Right kidney (tissue), 1 donor: ENCODE data around the gene FSIP1.

Source experiments
- DNase-seq: peaks from one replicate; pipeline ENCODE4 v3.0.0-alpha.2; 2016

Gene FSIP1

DNA sequence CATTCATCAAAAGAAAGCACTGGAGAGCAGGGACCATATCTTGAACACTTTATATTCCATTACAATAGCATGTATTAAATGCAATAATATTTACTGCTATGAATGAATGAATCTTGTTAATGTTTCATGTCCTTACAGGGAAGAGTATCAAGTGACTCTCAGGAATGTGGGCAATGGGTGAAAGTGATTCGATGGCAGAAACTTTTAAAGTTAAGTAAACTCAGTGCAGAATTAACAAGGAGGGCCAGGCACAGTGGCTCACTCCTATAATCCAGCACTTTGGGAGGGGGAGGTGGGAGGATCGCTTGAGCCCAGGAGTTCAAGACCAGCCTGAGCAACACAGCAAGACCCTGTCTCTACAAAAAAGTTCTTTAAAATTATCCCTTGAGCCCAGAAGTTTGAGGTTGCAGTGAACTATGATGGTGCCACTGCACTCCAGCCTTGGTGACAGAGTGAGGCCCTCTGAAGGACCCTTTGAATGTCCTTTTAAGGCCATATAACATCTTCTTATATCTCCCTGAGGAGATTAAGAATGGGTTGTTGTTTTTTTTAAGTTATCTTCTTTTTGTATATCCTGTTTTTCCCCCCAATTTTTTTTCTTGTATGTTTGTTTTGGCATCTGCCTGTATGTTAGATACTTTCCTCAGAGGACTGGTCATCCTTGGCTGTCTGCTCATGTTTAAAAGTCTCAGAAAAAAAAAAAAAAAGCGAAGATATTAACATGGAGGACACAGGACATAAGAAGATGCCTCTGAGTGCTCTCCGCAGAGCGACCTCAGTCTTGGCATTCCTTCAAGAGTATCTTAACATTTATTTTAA, 9.6 kb upstream of the FSIP1 start:
- DNase-seq, result no peak

DNA sequence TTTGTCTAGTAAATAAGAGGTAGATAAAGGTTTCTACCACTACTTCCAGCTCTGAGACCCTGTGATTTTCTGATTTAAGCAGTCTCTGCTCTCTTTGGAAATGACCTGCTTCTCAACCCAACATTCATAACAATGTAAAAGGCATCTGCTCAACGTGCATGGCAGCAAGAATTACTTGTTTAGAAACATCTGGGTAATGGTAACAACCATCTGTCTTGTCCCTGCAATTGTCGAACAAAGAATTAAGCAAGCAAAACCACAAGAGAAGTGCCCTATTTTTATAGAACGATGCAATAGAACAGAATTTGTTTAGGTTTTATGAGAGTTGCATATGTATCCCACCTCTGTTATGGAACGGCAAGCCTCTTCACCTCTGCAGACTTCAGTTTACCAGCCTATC, 7.1 kb upstream of the FSIP1 start:
- no peak for DNase-seq

DNA sequence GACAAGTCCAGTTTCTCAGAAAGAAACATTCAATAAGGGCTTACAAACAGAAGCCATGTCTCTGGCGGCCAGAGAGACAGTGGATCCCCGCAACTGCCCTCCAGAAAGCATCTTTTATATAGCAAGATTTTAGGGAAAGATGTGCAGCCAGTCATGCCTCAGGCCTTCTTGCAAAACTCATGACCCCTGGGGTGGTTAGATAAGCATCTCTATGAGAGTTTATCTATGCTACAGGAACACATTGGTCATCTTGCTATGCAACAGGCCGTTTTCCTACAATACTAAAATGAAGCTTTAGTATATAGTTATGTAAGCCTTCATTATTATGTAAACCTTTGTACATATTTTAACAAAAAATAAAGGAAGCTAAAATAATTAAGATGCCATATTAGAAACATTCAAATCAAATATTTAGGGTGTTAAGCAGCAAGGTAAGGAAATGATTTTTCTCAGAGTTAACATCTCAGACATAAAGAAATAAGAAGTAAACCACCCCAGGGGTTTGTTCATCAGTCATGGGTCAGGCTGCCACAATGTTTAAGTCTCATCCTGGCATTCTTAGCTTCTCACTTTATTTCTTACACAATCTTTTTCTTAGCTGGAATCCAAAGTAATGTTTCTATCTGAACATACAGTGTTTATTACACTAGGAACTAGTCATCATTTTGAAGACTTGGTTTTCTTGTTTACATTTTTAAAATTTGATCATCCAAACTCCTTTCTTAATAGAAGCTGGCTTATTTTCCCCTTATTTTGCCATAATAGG, 6.3 kb upstream of the FSIP1 start:
- no peak for DNase-seq

DNA sequence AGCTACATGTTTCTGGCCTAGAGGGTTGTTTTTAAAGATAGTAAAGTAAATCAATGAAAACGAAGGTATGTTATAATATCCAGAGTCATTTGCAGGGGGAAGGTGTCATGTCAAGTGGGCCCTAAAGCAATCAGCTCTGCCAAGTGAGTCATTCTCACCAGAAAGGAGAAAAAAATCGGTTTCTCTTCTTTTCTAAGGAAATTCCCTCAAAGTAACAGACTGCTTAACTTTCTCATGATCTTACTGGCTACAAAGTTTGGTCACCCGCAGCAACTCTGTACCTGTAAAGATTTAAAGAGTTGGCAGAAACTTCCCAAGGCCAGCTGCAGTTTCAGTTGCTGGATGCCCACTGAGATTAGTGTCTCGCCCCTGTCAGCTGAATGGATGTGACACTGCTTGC, 5.5 kb upstream of the FSIP1 start:
- DNase-seq, result no peak

- DNase-seq, result no peak
These were observed 4.8 kb upstream of the FSIP1 start for GRCh38 chr15:39787479-39787878.

- DNase-seq, result peak; percentile 48
These were observed 3.9 kb upstream of the FSIP1 start for GRCh38 chr15:39786447-39787056.

DNA sequence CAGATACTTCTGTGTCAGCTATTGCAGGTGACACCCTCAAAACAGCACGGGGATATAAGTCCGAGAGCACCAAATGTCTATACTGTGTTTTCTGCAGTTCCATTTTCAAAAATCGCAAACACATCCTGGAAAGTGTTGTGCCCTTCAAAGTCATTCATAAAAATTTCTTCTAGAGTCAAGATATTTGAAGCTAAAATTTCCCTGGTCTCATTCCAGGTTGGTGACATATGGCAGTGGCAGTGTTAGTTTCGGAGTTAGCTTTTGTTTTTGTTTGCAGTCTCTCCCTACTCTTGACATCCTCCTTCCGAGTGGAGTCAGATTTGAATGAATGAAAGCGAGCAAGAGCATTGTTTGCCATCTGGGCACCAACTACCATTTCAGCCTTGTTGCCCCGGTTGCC, 3.2 kb upstream of the FSIP1 start:
- DNase-seq, result no peak

GRCh38 chr15:39785139-39785538, 2.5 kb upstream of the FSIP1 start:
- DNase-seq, result no peak

- no peak for DNase-seq
These were observed 2.0 kb upstream of the FSIP1 start for GRCh38 chr15:39784638-39785037.

DNA sequence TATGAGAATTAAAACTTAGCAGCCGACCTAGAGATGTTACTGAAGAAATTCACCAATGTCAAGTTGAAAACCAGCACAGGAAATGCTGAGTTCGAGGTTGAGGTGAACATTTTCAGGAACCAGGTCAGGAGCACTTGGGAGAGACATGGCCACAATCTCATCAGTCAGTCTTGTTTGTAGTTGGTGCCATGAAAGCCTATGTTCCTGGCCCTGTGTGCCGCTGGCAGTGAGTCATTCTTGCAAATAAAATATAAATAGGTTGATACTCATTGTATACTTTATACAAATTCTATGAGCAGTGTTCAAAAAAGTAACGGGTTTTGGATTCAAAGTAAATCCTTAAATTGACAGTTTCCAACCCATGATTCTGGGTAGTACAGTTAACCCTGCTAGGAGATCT, 1.5 kb upstream of the FSIP1 start:
- DNase-seq, result no peak

DNA sequence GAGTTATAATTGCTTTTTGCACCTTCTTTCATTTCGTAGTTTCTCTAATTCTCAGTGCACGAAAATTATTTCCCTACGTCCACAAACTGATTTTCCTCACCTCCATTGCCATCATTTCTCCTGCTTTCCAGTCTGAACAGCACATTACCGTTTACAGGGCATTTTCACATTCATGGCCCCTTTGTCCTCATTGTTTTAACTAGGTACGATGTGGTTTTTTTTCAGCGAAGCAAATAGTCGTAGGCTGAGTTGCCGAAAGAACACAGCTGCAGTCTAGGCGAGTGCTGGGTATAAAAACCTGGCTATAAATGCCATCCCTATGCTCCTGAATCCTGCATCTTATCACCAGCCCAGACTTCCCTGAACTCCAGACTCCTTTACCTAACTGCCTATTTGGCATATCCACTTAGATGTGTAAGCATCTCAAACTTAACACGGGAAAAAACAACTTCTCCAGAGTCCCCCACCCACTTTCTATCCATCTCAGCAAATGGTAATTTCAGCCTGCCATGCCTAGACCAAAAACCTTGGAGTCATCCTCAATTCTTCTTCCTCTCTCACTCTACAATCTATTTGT, 691 bp upstream of the FSIP1 start:
- DNase-seq, result no peak

DNA sequence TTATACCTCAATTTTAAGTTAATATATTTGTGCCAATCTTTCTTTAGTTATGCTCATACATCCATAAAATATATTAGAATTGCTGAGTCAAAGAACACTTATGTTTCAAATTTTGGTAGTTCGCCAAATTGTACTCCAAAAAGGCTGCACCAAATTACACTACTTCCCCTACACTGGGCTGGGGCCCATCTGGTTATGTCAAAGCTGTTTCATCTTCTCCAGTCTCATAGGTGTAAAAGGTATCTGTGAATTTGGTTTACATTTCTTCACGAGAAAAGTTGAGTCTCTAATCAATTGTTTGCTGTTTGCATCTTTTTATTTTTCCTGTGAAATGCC, 706 bp downstream of the FSIP1 start:
- no peak for DNase-seq

- no peak for DNase-seq
These were observed 1.3 kb downstream of the FSIP1 start for GRCh38 chr15:39781147-39781966.

DNA sequence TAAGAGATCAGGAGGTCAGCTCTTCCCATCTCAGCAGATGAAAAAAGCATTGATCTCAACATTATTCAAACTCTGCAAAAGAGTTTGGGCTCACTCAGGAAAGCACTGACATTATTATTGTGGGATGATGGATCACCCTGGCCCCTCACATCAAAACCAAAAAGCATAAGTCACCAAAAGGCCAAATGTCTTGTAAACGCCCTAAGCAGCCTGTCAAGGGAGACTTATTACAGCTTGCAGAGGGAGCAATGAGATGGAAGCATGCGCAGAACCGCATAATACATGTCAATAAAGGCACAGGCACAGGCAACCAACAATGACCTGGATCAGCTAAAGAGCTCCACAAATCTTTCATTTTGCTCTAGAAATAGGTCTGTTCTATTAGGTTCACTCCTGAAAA, 4.6 kb downstream of the FSIP1 start:
- no peak for DNase-seq

DNA sequence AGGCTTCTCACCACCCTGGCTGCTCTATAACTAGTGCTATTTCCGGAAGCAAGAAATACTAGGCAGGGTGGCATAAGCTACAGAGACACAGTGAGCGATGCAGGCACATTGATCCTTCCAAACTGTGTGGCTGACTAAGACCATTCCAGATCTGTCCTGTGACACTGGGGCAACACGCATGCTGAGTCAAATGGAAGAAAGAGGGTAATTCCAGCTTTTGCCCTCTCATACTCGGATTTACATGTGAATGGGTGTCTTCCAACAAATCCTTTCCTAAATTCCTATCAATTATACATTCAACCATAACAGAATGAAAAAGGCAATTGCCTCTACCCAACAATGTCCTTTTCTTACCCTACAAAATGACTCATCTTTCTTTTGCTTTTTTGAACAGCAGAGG, 5.1 kb downstream of the FSIP1 start:
- no peak for DNase-seq

DNA sequence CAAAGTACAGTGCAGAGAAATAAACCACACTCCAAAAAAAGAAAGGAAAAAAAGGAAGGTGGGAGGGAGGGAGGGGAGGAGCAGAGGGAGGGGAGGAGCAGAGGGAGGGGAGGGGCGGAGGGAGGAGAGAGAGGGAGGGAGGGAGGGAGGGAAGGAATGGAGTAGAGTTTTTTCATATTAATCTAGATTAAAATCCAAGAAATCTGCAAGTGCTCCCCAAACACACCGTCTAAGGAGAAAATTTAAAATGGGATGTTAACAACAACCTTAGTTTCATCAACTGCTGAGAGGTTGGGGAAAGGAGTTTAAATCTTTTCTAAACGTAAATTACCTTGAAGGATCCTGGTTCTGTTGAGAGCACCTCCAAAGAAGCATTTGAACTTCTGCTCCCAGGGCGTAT, 6.6 kb downstream of the FSIP1 start:
- no peak for DNase-seq

GRCh38 chr15:39774688-39775267, 7.9 kb downstream of the FSIP1 start:
- no peak for DNase-seq

DNA sequence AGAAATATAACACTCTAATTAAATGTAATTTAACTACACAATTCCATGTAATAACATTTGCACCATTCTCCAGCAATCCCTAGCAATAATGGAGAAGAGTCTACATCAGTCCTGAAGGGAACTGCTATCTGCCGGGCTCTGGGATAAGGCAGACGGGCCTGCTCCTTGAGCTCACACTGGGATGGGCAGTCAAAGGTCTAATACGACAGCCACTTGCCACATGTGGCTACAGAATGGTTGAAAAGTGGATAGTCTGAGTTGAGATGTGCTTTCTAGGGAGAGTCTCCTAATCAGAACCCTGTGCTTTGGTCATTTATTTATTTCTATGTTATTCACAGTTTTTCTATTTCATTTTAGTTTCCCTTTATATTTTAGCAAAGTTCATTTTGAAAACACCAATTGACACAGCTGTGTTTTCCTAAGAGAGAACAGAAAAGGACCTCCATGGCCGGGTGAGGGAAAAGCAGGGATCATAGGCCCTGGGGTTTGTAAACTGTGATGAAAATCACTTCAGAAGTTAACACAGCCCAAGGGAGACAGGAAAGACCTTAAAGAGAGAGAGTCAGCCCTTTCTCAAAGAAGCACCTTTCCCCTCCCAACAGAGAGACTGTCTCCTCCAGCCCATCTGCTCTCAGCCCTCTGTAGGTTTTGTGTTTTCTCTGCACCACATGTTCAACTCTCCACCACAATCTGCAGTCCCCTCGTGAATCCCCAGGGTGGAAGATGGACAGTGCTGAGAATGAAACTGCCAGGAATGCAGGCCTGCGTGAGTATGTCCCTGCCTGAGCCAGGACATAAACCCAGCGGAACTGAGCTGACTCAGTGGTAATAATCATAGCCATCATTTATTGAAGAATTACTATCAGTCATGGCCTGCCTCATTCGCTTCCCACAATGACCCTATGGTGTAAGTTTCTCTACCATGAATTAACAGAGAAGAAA, 11.6 kb downstream of the FSIP1 start:
- DNase-seq, result no peak

GRCh38 chr15:39767921-39768320, 14.7 kb downstream of the FSIP1 start:
- no peak for DNase-seq

GRCh38 chr15:39761006-39761405, 21.6 kb downstream of the FSIP1 start:
- no peak for DNase-seq
